IPS DF 19.7 (cell line): ENCODE data around the gene BTN1A1.
A peak's percentile ranks its signal among the peaks of the same experiment; 100 is the strongest.
"Not testable (repeated sequence)": the region's sequence is repeated elsewhere in the genome, so short reads cannot be mapped to it uniquely, and the experiment has no call there.

Experiments used
- DNase-seq: peaks from one replicate; pipeline ENCODE4 v3.0.0-alpha.2; 2013; ENCODE audit warnings: low read depth, low spot score

Gene BTN1A1

GRCh38 chr6:26500102-26500501 is at the start of gene BTN1A1:
BTN1A1 (plus strand) TSS chr6:26500303; CDS start chr6:26501287, 984 bp downstream.
- no peak for DNase-seq

GRCh38 chr6:26452631-26453235 is 47.4 kb upstream of the BTN1A1 start:
- DNase-seq: no peak

GRCh38 chr6:26454631-26455030 is 45.5 kb upstream of the BTN1A1 start:
- DNase-seq: no peak

GRCh38 chr6:26455357-26455970 is 44.6 kb upstream of the BTN1A1 start:
- DNase-seq: no peak

GRCh38 chr6:26457264-26457805 is 42.8 kb upstream of the BTN1A1 start:
- no peak for DNase-seq

GRCh38 chr6:26457806-26458688 is 42.1 kb upstream of the BTN1A1 start, which contains the start of gene BTN2A1:
BTN2A1 (plus strand) TSS chr6:26457955; CDS start chr6:26458637, 682 bp downstream.
- peak; percentile 80 for DNase-seq

- no peak for DNase-seq
Measured at GRCh38 chr6:26459023-26459810, 40.9 kb upstream of the BTN1A1 start.

GRCh38 chr6:26461353-26461752 is 38.8 kb upstream of the BTN1A1 start:
- DNase-seq: not testable (repeated sequence)

- DNase-seq: no peak
Measured at GRCh38 chr6:26464014-26464413, 36.1 kb upstream of the BTN1A1 start.

GRCh38 chr6:26464416-26465131 is 35.5 kb upstream of the BTN1A1 start:
- no peak for DNase-seq

- DNase-seq: no peak
Measured at GRCh38 chr6:26465776-26466175, 34.3 kb upstream of the BTN1A1 start.

GRCh38 chr6:26468829-26469228 is 31.3 kb upstream of the BTN1A1 start:
- DNase-seq: no peak

GRCh38 chr6:26470643-26471042 is 29.5 kb upstream of the BTN1A1 start:
- no peak for DNase-seq

GRCh38 chr6:26471970-26472369 is 28.1 kb upstream of the BTN1A1 start:
- no peak for DNase-seq

GRCh38 chr6:26472549-26473290 is 27.4 kb upstream of the BTN1A1 start:
- DNase-seq: no peak

GRCh38 chr6:26473429-26473757 is 26.7 kb upstream of the BTN1A1 start:
- no peak for DNase-seq

- DNase-seq: peak; percentile 70
Measured at GRCh38 chr6:26473758-26474438, 26.2 kb upstream of the BTN1A1 start.

GRCh38 chr6:26474439-26474881 is 25.6 kb upstream of the BTN1A1 start:
- no peak for DNase-seq
